Stimulated activated CD4-positive, alpha-beta T cell treated with anti-CD3 and anti-CD28 coated beads, Interleukin-15, amount 100 ng/mL, for 24 hours (primary cell): Measurements from ENCODE around the gene SAMD4A.

ENCODE experiments used
- DNase-seq: peaks from one replicate; pipeline ENCODE4 v3.0.0-alpha.2; 2020

The SAMD4A gene

GRCh38 chr14:54809767-54810166, 242.8 kb downstream of the SAMD4A start:
- peak; percentile 15 for DNase-seq

- DNase-seq: no peak
These were observed 245.7 kb downstream of the SAMD4A start for GRCh38 chr14:54812617-54813016.

- no peak for DNase-seq
These were observed 246.2 kb downstream of the SAMD4A start for GRCh38 chr14:54813081-54813480.

- peak; percentile 56 for DNase-seq
These were observed 247.1 kb downstream of the SAMD4A start for GRCh38 chr14:54814076-54814475.

- DNase-seq: no peak
These were observed 248.1 kb downstream of the SAMD4A start for GRCh38 chr14:54815016-54815415.

- no peak for DNase-seq
These were observed 248.6 kb downstream of the SAMD4A start for GRCh38 chr14:54815515-54815914.

- no peak for DNase-seq
These were observed 249.5 kb downstream of the SAMD4A start for GRCh38 chr14:54816450-54816849.

GRCh38 chr14:54817506-54817905, 250.6 kb downstream of the SAMD4A start:
- no peak for DNase-seq

- DNase-seq: no peak
These were observed 251.5 kb downstream of the SAMD4A start for GRCh38 chr14:54818201-54819133.

- DNase-seq: no peak
These were observed 255.8 kb downstream of the SAMD4A start for GRCh38 chr14:54822685-54823084.

GRCh38 chr14:54823757-54824549, 257.0 kb downstream of the SAMD4A start:
- DNase-seq: no peak

GRCh38 chr14:54828037-54828436, 261.1 kb downstream of the SAMD4A start:
- DNase-seq: no peak

- DNase-seq: no peak
These were observed 262.7 kb downstream of the SAMD4A start for GRCh38 chr14:54829486-54830224.

GRCh38 chr14:54830650-54831049, 263.7 kb downstream of the SAMD4A start:
- no peak for DNase-seq

GRCh38 chr14:54834081-54834480, 267.2 kb downstream of the SAMD4A start:
- DNase-seq: no peak

GRCh38 chr14:54834727-54835126, 267.8 kb downstream of the SAMD4A start:
- no peak for DNase-seq

GRCh38 chr14:54836231-54836630, 269.3 kb downstream of the SAMD4A start:
- DNase-seq: no peak

GRCh38 chr14:54837508-54838149, 270.7 kb downstream of the SAMD4A start:
- no peak for DNase-seq

GRCh38 chr14:54838931-54839512, 272.1 kb downstream of the SAMD4A start:
- no peak for DNase-seq

- no peak for DNase-seq
These were observed 272.8 kb downstream of the SAMD4A start for GRCh38 chr14:54839701-54840119.

GRCh38 chr14:54840336-54840735, 273.4 kb downstream of the SAMD4A start:
- no peak for DNase-seq

GRCh38 chr14:54840798-54841197, 273.9 kb downstream of the SAMD4A start:
- DNase-seq: no peak
